HG03354 (cell line): ENCODE measurements around the gene LAMTOR4.
"Not testable (repeated sequence)": the region's sequence is repeated elsewhere in the genome, so short reads cannot be mapped to it uniquely, and the experiment has no call there.

Source experiments
- ATAC-seq: cut with Tn5 transposase; IDR thresholded peaks from one replicate; pipeline ENCODE4 v1.9.1; 2021; ENCODE audit warnings: mild to moderate bottlenecking; ENCODE audit not compliant: unreplicated experiment, poor library complexity, severe bottlenecking

The LAMTOR4 gene

GRCh38 chr7:100192281-100192862, 43.7 kb downstream of the LAMTOR4 start:
- not testable (repeated sequence) for ATAC-seq

- ATAC-seq = no peak
Measured at GRCh38 chr7:100192969-100193368, 44.3 kb downstream of the LAMTOR4 start.

GRCh38 chr7:100195222-100195621, 46.5 kb downstream of the LAMTOR4 start:
- ATAC-seq = no peak

- ATAC-seq = not testable (repeated sequence)
Measured at GRCh38 chr7:100195901-100196322, 47.2 kb downstream of the LAMTOR4 start.

- ATAC-seq = no peak
Measured at GRCh38 chr7:100198266-100198665, 49.5 kb downstream of the LAMTOR4 start.

- ATAC-seq = no peak
Measured at GRCh38 chr7:100200693-100201092, 52.0 kb downstream of the LAMTOR4 start.
